GM21723 (cell line): Measurements from ENCODE around the gene HOXB3.
"Not testable (repeated sequence)": the region's sequence is repeated elsewhere in the genome, so short reads cannot be mapped to it uniquely, and the experiment has no call there.

Experiments
- ATAC-seq: cut with Tn5 transposase; IDR thresholded peaks from one replicate; pipeline ENCODE4 v1.9.1; 2021; ENCODE audit warnings: mild to moderate bottlenecking, moderate library complexity; ENCODE audit not compliant: unreplicated experiment

The HOXB3 gene

DNA sequence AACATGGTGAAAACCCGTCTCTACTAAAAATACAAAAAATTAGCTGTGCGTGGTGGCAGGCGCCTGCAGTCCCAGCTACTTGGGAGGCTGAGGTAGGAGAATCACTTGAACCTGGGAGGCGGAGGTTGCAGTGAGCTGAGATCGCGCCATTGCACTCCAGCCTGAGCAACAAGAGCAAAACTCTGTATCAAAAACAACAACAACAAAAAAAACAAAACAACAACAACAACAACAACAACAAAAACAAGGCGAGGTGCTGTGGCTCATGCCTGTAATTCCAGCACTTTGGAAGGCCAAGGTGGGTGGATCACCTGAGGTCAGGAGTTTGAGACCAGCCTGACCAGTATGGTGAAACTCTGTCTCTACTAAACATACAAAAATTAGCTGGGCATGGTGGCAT, 80.3 kb downstream of the HOXB3 start:
- ATAC-seq = not testable (repeated sequence)

DNA sequence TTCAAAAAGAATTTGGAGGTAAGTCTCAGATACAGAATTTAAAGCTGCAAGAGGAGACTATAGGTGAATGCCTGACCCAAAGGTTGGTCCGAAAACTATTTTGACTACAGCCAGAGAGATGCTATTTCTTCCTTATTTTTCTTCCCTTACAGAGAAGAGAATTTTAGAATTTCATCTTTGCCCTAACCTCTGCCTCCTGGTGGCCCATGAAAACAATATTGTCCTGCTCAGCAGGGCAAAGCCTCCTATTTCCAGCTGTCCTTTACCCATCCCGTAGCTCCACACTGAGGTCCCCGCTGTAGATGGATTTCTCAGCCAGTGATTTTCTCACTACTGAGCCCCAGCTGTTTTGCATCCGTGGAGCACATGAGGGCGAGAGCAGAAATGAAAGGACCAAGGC, 83.8 kb downstream of the HOXB3 start:
- ATAC-seq = no peak

DNA sequence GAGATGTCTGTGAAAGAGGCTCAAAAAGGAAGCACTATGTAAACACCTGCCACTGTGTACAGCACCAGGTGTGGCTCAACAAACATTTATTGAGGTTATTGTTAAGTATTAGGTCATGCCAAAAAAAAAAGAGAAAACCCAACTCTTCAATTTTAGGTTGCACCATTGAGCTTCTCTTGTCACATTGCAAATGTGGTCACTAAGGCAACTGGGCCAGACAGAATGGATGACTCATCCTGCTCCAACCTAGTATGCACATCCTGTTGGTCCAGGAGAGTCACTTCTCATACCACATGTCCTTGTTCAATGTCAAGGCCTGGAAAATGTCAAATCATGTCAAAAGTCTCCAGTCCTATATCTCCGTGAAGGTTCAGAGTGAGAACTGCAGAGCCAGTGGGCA, 84.3 kb downstream of the HOXB3 start:
- ATAC-seq = peak; percentile 75

DNA sequence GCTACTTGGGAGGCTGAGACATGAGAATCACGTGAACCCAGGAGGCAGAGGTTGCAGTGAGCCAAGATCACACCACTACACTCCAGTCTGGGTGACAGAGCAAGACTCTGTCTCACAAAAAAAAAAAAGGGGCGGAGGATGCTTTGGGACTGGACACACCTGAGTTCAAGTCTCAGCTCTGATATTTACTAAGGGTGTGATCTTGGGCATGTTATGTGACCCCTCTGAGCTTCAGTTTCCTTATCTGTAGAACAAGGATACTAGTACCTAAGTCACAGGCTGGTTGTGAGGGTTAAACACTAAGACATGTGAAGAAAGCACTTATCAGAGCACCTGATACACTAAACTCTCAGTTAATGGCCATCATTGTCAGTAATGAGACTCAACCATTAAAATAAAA, 85.1 kb downstream of the HOXB3 start:
- no peak for ATAC-seq

GRCh38 chr17:48503747-48504146, 86.3 kb downstream of the HOXB3 start:
- ATAC-seq = no peak

DNA sequence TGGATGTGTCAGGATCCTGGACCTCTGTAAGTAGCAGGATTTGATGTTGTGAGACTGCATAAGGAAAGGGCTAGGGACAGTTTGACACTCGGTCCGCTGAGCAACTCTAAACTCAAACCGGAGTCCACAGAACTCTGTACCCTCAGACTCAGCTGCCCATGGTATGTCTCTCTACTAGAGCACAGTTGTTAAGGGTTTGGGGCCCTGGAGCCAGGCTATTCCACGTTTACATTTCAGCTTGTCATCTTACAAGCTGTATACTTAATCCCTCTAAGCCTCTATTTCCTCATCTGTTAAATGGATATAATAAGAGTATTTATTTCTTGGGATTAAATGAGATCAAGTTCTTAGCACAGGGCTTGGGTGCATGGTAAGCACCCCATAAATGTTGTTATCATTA, 87.1 kb downstream of the HOXB3 start:
- ATAC-seq = no peak

DNA sequence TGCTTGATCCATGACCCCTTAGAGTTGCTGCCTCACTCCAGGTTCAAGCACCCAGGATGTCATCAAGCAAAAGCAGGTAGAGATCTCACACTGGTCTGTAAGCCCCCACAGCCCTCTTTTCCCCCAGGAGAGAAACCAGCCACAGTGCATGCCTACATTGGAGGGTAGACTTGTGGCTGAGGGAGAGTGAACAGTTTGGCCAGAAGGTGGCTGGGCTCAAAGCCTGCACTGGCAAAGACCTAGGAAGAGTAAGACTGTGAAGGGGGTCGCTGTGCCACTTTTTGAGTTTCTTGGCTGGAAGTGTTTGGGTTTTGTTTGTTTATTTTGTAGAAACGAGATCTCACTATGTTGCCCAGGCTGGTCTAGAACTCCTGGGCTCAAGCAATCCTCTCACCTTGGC, 87.7 kb downstream of the HOXB3 start:
- ATAC-seq = no peak

DNA sequence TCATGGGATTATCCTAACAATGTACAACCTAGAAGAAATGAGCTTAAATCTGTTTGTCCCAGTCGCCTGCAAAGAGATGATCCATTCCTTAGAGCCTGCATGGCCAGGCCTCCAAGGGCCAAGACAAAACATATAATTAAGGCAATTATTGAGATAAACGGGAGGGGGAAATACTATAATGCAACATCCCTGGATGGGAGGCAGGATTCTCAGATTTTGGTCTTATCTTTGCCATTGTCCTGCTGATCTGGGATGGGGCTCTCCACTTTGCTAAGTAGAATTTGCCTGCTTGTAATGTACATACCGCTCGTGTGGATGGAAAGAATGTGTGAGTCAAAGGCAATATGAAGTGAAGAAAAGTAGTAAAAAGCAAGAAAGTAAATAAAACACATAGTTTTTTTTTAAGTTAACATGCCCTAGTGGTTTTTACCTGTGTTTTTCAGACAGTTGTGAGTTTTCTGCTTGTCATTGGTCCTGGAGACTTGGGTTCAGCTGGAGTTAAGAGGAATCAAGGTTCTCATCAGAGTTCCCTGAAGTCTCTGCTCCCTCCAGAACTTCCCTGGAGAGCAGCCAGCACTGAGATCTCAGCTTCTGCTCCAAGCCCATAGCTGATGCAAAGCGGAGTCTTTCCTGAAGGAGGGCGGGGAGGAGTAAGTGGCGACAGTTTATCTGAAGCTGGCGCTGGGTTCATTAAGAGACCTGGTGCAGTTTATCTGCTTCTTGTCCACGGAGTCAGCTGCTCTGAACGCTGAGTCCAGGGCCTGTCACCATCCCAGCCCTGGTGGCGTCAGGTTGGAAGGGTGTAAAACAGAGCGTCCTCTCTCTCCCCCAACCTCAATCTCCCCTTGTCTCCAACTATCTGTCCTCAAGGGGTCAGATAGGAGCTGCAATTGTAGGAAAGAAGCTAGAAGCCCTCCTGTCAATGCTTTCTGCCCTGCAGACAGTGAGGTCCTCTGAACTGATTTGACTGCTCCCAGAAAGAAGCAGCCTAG, 89.3 kb downstream of the HOXB3 start:
- ATAC-seq = no peak

GRCh38 chr17:48499735-48500434, 90.2 kb downstream of the HOXB3 start:
- no peak for ATAC-seq

- no peak for ATAC-seq
These were observed 90.8 kb downstream of the HOXB3 start for GRCh38 chr17:48499248-48499647.
